NCI-H2107 (cell line): ENCODE results near the gene OR4E1.
"Not testable (repeated sequence)": the region's sequence is repeated elsewhere in the genome, so short reads cannot be mapped to it uniquely, and the experiment has no call there.

Experiments used
- DNase-seq: peaks from one replicate; lab custom pipeline; 2025; lab: John Stamatoyannopoulos, UW

The OR4E1 gene

DNA sequence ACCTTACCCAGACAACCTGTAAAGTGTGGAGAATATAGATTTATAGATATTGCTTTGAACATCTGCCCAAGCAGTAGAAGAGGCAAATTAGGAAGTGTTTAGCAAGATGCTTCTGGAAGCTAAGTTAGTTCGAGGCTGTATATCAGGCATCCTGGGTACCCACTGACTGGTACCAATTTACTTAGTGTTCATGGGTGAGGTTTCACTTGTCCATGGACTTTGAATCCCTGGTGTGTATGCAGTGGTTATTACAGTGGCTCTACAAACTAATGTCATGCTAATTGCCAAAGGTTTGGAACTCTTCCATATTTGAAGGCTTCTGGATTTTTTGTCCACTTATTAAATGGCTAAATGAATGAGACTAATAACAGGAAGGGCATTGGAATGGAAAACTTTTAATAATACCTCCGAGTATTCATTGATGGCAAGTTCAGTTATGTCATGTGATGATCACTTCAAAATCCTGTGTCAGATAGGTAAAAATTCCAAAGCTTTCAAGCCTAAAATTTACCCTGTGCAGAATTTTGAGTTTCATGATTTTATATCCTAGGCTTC is 20.2 kb downstream of the OR4E1 start, which contains the start of gene OR4E2:
Gene OR4E2, plus strand, starts transcription at position 505 of the 555 bp plus-strand sequence. CDS start 11,248 bp downstream, outside the sequence.
- no peak for DNase-seq

DNA sequence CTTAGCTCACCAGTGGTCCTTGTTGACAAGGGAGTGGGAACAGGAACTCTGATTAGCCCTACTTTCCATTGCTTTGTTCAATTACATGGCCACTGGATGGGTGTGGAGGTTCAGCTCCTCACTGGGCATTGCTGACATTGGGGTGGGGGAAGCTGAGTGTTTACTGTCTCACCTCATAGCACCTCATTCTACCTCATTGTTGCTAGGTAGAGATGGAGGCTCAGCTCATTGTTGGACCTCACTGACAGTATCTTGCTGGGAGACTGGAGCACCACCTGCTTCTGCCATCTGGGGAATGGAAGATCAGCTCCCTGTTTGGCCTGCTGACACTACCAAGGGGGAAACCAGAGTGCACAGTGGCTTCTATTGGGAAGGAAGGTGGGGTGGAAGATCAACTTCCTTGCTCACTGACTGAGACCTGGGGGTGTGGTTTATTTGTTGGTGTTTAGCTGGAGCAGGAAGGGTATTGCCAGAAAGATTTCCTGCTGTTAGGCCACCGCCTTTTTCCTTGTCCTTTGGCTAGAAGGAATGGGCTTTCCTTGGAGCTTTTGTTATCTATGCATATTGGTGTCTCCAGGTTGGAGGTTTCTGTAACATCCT is 21.3 kb downstream of the OR4E1 start:
- no peak for DNase-seq

DNA sequence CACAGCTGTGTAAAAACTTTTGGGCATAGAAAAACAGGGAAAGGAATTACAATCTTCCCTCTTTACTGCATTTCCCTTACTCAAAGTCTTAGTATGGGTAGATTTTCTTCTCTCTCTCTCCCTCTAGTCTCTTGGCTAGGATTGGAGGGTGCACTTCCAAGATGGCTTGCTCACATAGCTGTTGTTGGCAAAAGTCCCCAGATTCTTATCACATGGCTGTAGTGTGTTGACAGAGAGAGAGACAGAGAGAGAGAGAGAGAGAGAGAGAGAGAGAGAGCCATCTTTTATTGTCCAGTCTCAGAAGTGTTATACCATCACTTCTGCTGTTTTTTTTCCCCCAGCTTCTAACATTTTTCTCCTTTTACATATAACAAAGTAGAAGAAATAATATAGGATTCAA is 26.2 kb downstream of the OR4E1 start:
- DNase-seq: no peak

DNA sequence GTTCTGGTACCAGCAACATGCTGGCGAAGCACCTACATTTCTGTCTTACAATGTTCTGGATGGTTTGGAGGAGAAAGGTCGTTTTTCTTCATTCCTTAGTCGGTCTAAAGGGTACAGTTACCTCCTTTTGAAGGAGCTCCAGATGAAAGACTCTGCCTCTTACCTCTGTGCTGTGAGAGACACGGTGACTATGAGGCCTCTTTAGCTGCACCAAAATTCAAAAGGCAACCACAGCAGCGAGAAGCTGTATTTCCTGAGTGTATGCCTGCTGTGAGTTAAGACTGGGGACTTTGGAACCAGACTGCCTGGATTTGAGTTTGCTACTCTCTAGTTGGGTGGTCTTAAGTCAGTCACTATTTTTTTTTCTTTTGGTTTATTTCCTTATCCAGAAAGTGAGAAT is 30.2 kb downstream of the OR4E1 start:
- no peak for DNase-seq

DNA sequence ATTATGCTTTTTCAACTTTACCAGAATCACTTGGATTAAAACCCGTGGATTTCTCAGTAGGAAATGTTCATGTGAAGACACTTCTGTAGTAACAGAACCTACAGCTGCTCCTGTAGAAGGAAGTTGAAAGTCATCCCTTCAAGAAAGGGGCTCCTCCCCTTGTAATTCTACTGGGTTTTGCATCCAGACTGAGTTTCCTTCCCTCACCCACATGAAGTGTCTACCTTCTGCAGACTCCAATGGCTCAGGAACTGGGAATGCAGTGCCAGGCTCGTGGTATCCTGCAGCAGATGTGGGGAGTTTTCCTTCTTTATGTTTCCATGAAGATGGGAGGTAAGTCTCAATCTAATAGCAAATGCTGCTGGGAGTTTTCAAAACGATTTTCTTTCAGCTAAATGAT is 30.9 kb downstream of the OR4E1 start:
- DNase-seq: no peak

DNA sequence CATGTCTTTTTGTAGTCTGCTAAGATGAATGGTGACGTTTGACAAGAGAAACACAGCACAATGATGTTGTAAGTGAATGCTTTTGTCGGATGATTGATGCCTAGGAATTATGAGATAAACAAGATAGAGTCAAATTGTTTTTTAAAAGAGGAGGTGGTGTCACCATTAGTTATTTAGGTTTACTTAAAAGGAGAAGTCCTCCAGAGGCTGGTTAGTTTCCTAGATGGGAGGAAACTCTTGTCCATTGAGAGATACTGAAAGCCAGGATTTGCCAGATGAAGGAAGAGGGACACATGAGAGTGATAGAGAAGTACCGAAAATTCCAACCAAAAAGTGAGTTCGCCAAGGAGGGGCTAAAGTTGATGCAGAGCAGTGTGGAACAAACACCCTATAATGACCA is 38.8 kb downstream of the OR4E1 start, which contains the start of gene OR10G2:
Gene OR10G2, minus strand, starts transcription at position 101 of the 400 bp plus-strand sequence. Its CDS starts 98 bp downstream, at position 3.
- DNase-seq: no peak

DNA sequence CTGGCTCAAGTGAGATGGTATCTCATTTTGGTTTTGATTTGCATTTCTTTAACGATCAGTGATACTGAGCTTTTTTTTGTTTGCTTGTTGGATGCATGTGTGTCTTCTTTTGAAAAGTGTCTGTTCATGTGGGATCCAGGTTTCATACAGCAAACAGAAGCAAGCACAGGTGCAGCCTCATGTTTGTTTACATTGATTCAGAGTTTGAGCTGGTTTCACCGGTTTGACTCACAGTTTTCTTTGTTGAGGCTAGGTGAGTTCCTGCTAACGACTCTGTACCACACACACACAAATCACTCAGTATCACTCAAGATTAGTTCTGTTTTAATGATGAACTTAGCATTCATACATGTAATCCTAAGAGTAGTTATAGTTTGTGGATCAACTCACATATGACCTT is 42.5 kb downstream of the OR4E1 start:
- DNase-seq: no peak

DNA sequence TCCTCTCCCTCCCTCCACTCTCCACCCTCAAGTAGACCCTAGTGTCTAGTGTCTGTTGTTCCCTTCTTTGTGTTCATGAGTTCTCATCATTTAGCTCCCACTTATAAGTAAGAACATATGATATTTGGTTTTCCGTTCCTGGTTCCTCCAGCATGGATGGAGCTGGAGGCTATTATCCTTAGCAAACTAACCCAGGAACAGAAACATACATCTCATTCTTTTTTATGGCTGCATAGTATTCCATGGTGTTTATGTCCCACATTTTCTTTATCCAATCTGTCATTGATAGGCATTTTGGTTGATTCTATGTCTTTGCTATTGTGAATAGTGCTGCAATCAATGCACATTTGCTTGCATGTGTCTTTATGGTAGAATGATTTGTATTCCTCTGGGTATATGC is 43.1 kb downstream of the OR4E1 start:
- DNase-seq: not testable (repeated sequence)

DNA sequence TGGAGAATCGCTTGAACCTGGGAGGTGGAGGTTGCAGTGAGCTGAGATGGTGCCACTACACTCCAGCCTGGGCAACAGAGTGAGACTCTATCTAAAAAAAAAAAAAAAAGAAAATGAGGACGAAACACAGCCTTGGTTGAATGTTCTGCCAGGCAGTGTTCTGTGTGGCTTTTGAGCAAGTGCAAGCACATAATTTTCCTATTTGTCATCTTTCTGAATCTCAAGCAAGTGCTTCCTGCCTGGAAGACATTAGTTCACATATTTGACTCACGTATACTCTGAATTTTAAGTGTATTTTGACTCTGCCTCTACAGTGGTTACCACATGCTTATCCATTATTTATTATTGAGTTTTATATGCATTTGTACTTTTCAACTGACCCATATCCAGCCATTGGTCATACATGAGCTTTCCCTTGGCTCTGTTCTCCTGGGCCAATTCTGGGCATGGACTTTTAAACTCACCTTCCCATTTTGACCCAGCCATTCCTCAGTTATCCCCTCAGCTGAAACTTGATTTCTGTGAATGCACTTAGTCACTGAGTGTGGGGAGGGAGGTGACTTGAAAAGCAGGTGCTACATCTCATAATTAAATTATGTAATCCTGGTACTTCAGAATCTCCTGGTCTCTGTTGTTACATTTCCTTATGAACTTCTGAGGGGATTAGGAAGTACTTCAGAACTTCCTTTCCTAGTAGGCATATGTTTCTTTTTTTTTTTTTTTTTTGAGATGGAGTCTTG is 47.0 kb downstream of the OR4E1 start:
- DNase-seq: no peak
